SK-N-MC (cell line): ENCODE data around the gene CCR5.

Source experiments
- EZH2 ChIP-seq: fragments of 200-600 bp; sonication (generic); IDR thresholded peaks from one replicate; pipeline ENCODE4 v1.6.1; 2017; ENCODE audit warnings: antibody characterized with exemption
- FOXP2 ChIP-seq: optimal IDR thresholded peaks from 2 replicates; pipeline ENCODE3; 2011; ENCODE audit warnings: mild to moderate bottlenecking, moderate library complexity; ENCODE audit not compliant: insufficient read depth; ENCODE audit errors: extremely low read length, control extremely low read depth
- POLR2AphosphoS5 ChIP-seq: IDR thresholded peaks from 2 replicates; pipeline ENCODE4 v1.6.1; 2012; ENCODE audit warnings: mild to moderate bottlenecking, low read depth, low read length, borderline replicate concordance

- no peak for TF ChIP-seq POLR2AphosphoS5
- TF ChIP-seq EZH2 = no peak
- TF ChIP-seq FOXP2 = no peak
Measured at GRCh38 chr3:46358466-46358865, 12.3 kb upstream of the CCR5 start.
